Activated CD4-positive, alpha-beta T cell treated with anti-CD3 and anti-CD28 coated beads, Interleukin-2, amount 10 ng/mL, durations not matched to agents 7 days and 5 days (primary cell): ENCODE measurements around the gene RBM8A. TPM values are rescaled to one million over a fixed set of nuclear protein-coding genes. Genes with fewer than 3 reads are reported as not detected.
A peak's percentile ranks its signal among the peaks of the same experiment; 100 is the strongest.
"Not testable (repeated sequence)": the region's sequence is repeated elsewhere in the genome, so short reads cannot be mapped to it uniquely, and the experiment has no call there.

Source experiments
- CTCF ChIA-PET: fragments of 350-600 bp; sonication (Branson Sonifier 250); formaldehyde crosslinking; loops from one replicate; lab custom pipeline; 2021; ENCODE audit warnings: antibody characterized with exemption; lab: Charles Lee
- POLR2A ChIA-PET: fragments of 350-600 bp; sonication (Branson Sonifier 250); formaldehyde crosslinking; loops from one replicate; lab custom pipeline; 2021; ENCODE audit warnings: antibody characterized with exemption; lab: Charles Lee
- DNase-seq: peaks from one replicate; pipeline ENCODE4 v3.0.0-alpha.2; 2020
- H3K27ac Mint-ChIP-seq: one replicate; pipeline ENCODE4 v1.8.0; 2021; ENCODE audit warnings: mild to moderate bottlenecking, moderate library complexity, mixed read lengths
- H3K27me3 Mint-ChIP-seq: one replicate; pipeline ENCODE4 v1.8.0; 2021; ENCODE audit warnings: mixed read lengths
- H3K36me3 Mint-ChIP-seq: one replicate; pipeline ENCODE4 v1.8.0; 2021; ENCODE audit warnings: low read depth, mixed read lengths
- H3K4me1 Mint-ChIP-seq: one replicate; pipeline ENCODE4 v1.8.0; 2021; ENCODE audit warnings: mixed read lengths
- H3K4me3 Mint-ChIP-seq: one replicate; pipeline ENCODE4 v1.8.0; 2021; ENCODE audit warnings: mild to moderate bottlenecking, moderate library complexity, mixed read lengths
- H3K9me3 Mint-ChIP-seq: one replicate; pipeline ENCODE4 v1.8.0; 2021; ENCODE audit warnings: mixed read lengths
- total RNA-seq, 2 experiments: library from RNA; stranded (reverse); gene quantifications; one replicate each; pipeline ENCODE4 v1.2.3, GENCODE V29; 2021

The RBM8A gene
- total RNA-seq, 2 experiments from 2014 or later = 175 to 188 TPM

- no peak overlapping the region for H3K27ac Mint-ChIP-seq
- H3K4me1 Mint-ChIP-seq = peaks cover 66% of the 10 kb centered on the region
- no peaks in the 10 kb centered on the region for H3K9me3 Mint-ChIP-seq
- no peak for DNase-seq
- CTCF ChIA-PET = no interaction called here
- POLR2A ChIA-PET = no interaction called here
- H3K27me3 Mint-ChIP-seq = no peaks in the 10 kb centered on the region
- peaks cover 18% of the 10 kb centered on the region for H3K36me3 Mint-ChIP-seq
- H3K4me3 Mint-ChIP-seq = no peak overlapping the region
Measured at GRCh38 chr1:145952903-145953302, 25.6 kb upstream of the RBM8A start.

- H3K27ac Mint-ChIP-seq = no peak overlapping the region
- no peaks in the 10 kb centered on the region for H3K27me3 Mint-ChIP-seq
- no peak overlapping the region for H3K4me3 Mint-ChIP-seq
- CTCF ChIA-PET = no interaction called here
- no peak for DNase-seq
- H3K36me3 Mint-ChIP-seq = peaks cover 23% of the 10 kb centered on the region
- peaks cover 60% of the 10 kb centered on the region for H3K4me1 Mint-ChIP-seq
- POLR2A ChIA-PET = no interaction called here
- no peaks in the 10 kb centered on the region for H3K9me3 Mint-ChIP-seq
Measured at GRCh38 chr1:145951526-145951925, 24.2 kb upstream of the RBM8A start.

- Mint-ChIP-seq H3K27me3 (no peaks in the 10 kb centered on the region), H3K9me3 (no peaks in the 10 kb centered on the region), H3K4me1 (peaks cover 38% of the 10 kb centered on the region), H3K4me3 (no peak overlapping the region), H3K36me3 (peaks cover 29% of the 10 kb centered on the region), H3K27ac (no peak overlapping the region)
- ChIA-PET POLR2A (no interaction called here), CTCF (interaction anchor here (1.2 kb wide), 1 partner anchor 8 kb away, joined by 3 read pairs; the partner anchor contains the start of gene LIX1L)
- DNase-seq = no peak
Measured at GRCh38 chr1:145949219-145949618, 21.9 kb upstream of the RBM8A start.

- H3K36me3 Mint-ChIP-seq = peaks cover 32% of the 10 kb centered on the region
- H3K27ac Mint-ChIP-seq = no peak overlapping the region
- peaks cover 29% of the 10 kb centered on the region for H3K4me1 Mint-ChIP-seq
- ChIA-PET CTCF (no interaction called here), POLR2A (no interaction called here)
- H3K27me3 Mint-ChIP-seq = no peaks in the 10 kb centered on the region
- H3K9me3 Mint-ChIP-seq = no peaks in the 10 kb centered on the region
- no peak overlapping the region for H3K4me3 Mint-ChIP-seq
- DNase-seq = no peak
Measured at GRCh38 chr1:145947551-145947950, 20.3 kb upstream of the RBM8A start.

GRCh38 chr1:145946477-145946986 is 19.2 kb upstream of the RBM8A start:
- CTCF ChIA-PET = no interaction called here
- no peak for DNase-seq
- POLR2A ChIA-PET = no interaction called here
- Mint-ChIP-seq H3K27ac (no peak overlapping the region), H3K9me3 (no peaks in the 10 kb centered on the region), H3K27me3 (no peaks in the 10 kb centered on the region), H3K4me1 (peaks cover 22% of the 10 kb centered on the region), H3K4me3 (no peak overlapping the region), H3K36me3 (peaks cover 38% of the 10 kb centered on the region)

- no peaks in the 10 kb centered on the region for H3K9me3 Mint-ChIP-seq
- no peak for DNase-seq
- H3K27me3 Mint-ChIP-seq = no peaks in the 10 kb centered on the region
- H3K36me3 Mint-ChIP-seq = peaks cover 38% of the 10 kb centered on the region
- H3K27ac Mint-ChIP-seq = no peak overlapping the region
- peaks cover 6% of the 10 kb centered on the region for H3K4me1 Mint-ChIP-seq
- ChIA-PET CTCF (interaction anchor here (0.7 to 1.5 kb wide), 4 partner anchors 10 to 49 kb away, joined by 3 to 5 read pairs (median 3); partner anchors contain the start of genes ANKRD34A, LIX1L and POLR3GL), POLR2A (no interaction called here)
- H3K4me3 Mint-ChIP-seq = no peak overlapping the region
Measured at GRCh38 chr1:145944532-145944931, 17.2 kb upstream of the RBM8A start.

GRCh38 chr1:145942871-145943270 is 15.6 kb upstream of the RBM8A start:
- DNase-seq = no peak
- Mint-ChIP-seq H3K9me3 (no peaks in the 10 kb centered on the region), H3K4me3 (no peak overlapping the region), H3K27me3 (no peaks in the 10 kb centered on the region), H3K4me1 (peaks cover 3% of the 10 kb centered on the region), H3K27ac (no peak overlapping the region), H3K36me3 (peaks cover 35% of the 10 kb centered on the region)
- POLR2A ChIA-PET = no interaction called here
- CTCF ChIA-PET = interaction anchor here (0.9 to 1.0 kb wide), 2 partner anchors 9 to 66 kb away, joined by 3 read pairs; no protein-coding TSS in a partner anchor

GRCh38 chr1:145942405-145942804 is 15.1 kb upstream of the RBM8A start:
- no peak for DNase-seq
- Mint-ChIP-seq H3K4me3 (no peak overlapping the region), H3K36me3 (peaks cover 38% of the 10 kb centered on the region), H3K27ac (no peak overlapping the region), H3K4me1 (peaks cover 3% of the 10 kb centered on the region), H3K9me3 (no peaks in the 10 kb centered on the region), H3K27me3 (no peaks in the 10 kb centered on the region)
- CTCF ChIA-PET = interaction anchor here (0.9 to 1.7 kb wide), 3 partner anchors 8 to 97 kb away, joined by 3 to 5 read pairs (median 3); partner anchors contain the start of genes NUDT17 and RBM8A
- POLR2A ChIA-PET = no interaction called here

- H3K27ac Mint-ChIP-seq = no peak overlapping the region
- H3K9me3 Mint-ChIP-seq = no peaks in the 10 kb centered on the region
- H3K36me3 Mint-ChIP-seq = peaks cover 43% of the 10 kb centered on the region
- no peak for DNase-seq
- ChIA-PET CTCF (interaction anchor here (1.2 to 3.6 kb wide), 2 partner anchors 10 to 18 kb away, joined by 3 to 14 read pairs; partner anchors contain the start of gene RBM8A), POLR2A (no interaction called here)
- H3K27me3 Mint-ChIP-seq = no peaks in the 10 kb centered on the region
- peaks cover 16% of the 10 kb centered on the region for H3K4me1 Mint-ChIP-seq
- no peak overlapping the region for H3K4me3 Mint-ChIP-seq
Measured at GRCh38 chr1:145937436-145937835, 10.2 kb upstream of the RBM8A start.

- Mint-ChIP-seq H3K36me3 (peaks cover 38% of the 10 kb centered on the region), H3K4me1 (peaks cover 23% of the 10 kb centered on the region), H3K27ac (peak overlapping the region; percentile 47), H3K9me3 (no peaks in the 10 kb centered on the region), H3K4me3 (no peak overlapping the region), H3K27me3 (no peaks in the 10 kb centered on the region)
- ChIA-PET POLR2A (no interaction called here), CTCF (interaction anchor here (1.0 to 3.6 kb wide), 3 partner anchors 9 to 97 kb away, joined by 3 to 14 read pairs (median 3); partner anchors contain the start of gene RBM8A)
- no peak for DNase-seq
Measured at GRCh38 chr1:145936247-145936646, 9.0 kb upstream of the RBM8A start.

- H3K27me3 Mint-ChIP-seq = no peaks in the 10 kb centered on the region
- H3K4me3 Mint-ChIP-seq = no peak overlapping the region
- H3K36me3 Mint-ChIP-seq = peaks cover 39% of the 10 kb centered on the region
- H3K4me1 Mint-ChIP-seq = peaks cover 26% of the 10 kb centered on the region
- no peaks in the 10 kb centered on the region for H3K9me3 Mint-ChIP-seq
- ChIA-PET CTCF (interaction anchor here (1.0 to 3.6 kb wide), 2 partner anchors 9 to 97 kb away, joined by 3 to 14 read pairs; partner anchors contain the start of gene RBM8A), POLR2A (no interaction called here)
- no peak overlapping the region for H3K27ac Mint-ChIP-seq
- no peak for DNase-seq
Measured at GRCh38 chr1:145935708-145936107, 8.4 kb upstream of the RBM8A start.

- H3K27me3 Mint-ChIP-seq, H3K9me3 Mint-ChIP-seq, CTCF ChIA-PET, POLR2A ChIA-PET: not testable (repeated sequence)
- Mint-ChIP-seq H3K27ac (peak overlapping the region; percentile 87), H3K4me3 (peak overlapping the region; percentile 41), H3K36me3 (peaks cover 46% of the 10 kb centered on the region), H3K4me1 (peaks cover 36% of the 10 kb centered on the region)
- DNase-seq = peak; percentile 15
Measured at GRCh38 chr1:145932522-145933009, 5.3 kb upstream of the RBM8A start.

GRCh38 chr1:145927916-145928643 is 796 bp upstream of the RBM8A start:
- Mint-ChIP-seq H3K4me1 (peaks cover 37% of the 10 kb centered on the region), H3K27ac (no peak overlapping the region), H3K9me3 (no peaks in the 10 kb centered on the region), H3K27me3 (no peaks in the 10 kb centered on the region), H3K36me3 (peaks cover 23% of the 10 kb centered on the region), H3K4me3 (no peak overlapping the region)
- ChIA-PET CTCF (interaction anchor here (0.7 to 2.2 kb wide), 18 partner anchors 8 to 110 kb away, joined by 3 to 14 read pairs (median 4); partner anchors contain the start of genes ANKRD34A, NUDT17 and POLR3GL), POLR2A (interaction anchor here (0.5 to 1.2 kb wide), 4 partner anchors 30 to 70 kb away, joined by 3 to 7 read pairs (median 6); partner anchors contain the start of genes ANKRD34A, LIX1L, PIAS3 and POLR3GL)
- DNase-seq = no peak
